GM19023 (cell line): ENCODE measurements around the gene GPRIN1.
A peak's percentile ranks its signal among the peaks of the same experiment; 100 is the strongest.
"Not testable (repeated sequence)": the region's sequence is repeated elsewhere in the genome, so short reads cannot be mapped to it uniquely, and the experiment has no call there.

Experiments used
- ATAC-seq: cut with Tn5 transposase; IDR thresholded peaks from one replicate; pipeline ENCODE4 v1.9.1; 2021; ENCODE audit warnings: mild to moderate bottlenecking, moderate library complexity; ENCODE audit not compliant: unreplicated experiment

The GPRIN1 gene

GRCh38 chr5:176575488-176576422, 34.2 kb downstream of the GPRIN1 start:
- ATAC-seq = no peak

DNA sequence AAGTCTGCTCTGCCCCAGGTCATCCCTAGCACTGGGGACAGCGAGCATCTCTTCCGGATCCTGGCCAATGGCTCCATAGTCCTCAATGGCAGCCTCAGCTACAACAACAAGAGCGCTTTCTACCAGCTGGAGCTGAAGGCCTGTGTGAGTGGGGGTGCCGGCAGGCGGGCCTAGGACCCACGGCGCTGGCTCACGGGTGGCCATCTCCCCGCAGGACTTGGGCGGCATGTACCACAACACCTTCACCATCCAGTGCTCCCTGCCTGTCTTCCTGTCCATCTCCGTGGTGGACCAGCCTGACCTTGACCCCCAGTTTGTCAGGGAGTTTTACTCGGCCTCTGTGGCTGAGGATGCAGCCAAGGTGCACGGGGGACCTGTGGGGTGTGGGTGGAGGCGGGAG, 34.9 kb downstream of the GPRIN1 start:
- no peak for ATAC-seq

DNA sequence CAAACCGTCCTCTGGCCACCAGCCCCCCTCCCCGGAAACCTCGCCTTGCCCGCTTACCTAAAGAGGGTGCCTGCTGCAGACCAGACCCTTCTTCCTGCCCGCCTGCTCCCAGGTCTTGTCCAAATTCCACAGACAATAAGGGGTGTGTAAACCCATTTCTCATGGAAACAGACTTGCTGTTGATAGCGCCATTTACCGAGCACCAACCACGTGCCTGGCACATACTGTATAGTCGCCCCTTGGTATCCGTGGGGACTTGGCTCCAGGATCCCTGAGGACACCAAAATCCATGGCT, 35.7 kb downstream of the GPRIN1 start:
- ATAC-seq = no peak

DNA sequence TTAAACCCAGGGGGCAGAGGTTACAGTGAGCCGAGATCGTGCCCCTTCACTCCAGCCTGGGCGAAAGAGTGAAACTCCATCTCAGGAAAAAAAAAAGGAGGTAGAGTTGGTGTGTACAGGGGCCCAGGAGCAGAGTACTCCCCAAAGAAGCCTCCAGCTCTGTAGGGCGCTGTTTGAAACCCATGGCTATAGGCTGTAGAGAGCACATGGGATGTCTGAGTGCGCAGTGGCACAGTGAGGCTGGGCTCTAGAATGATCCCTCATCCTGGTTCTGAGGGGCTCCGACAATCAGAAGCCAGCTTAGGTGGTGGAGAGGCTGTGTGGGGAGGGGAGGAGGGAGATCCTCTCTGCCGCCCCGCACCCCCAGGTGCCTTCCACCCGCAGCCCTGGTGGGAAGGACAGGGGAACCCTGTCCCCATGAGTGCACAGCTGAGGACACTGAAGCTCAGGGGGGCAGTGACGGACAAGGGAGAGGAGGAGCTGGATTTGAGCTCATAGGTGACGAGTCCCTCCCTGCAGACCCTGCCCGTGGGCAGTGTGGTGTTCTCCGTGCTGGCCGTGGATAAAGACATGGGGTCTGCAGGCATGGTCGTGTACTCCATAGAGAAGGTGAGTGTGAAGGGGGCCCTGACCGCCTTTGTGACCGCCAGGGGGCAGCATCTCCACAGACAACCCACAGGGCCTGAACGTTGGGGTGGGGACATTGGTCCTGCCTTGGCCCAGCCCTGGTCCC, 36.2 kb downstream of the GPRIN1 start:
- peak; percentile 80 for ATAC-seq

DNA sequence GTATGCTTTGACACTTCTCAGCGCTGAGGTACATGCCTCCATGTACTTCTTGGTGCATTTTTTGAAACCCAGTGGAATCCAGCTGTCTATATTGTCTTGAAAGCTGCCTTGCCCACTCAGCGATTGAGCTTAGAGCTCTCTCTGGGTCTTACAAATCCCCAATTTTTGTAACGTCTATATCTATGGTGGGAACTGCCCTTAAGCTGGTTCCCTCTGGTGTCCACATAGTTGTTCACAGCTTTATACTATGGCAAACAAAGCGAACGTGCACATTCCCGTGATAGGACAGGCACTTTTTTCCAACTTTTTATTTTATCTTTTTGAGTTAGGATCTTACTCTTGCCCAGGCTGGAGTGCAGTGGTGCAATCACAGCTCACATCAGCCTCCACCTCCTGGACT, 39.9 kb downstream of the GPRIN1 start:
- ATAC-seq = no peak

DNA sequence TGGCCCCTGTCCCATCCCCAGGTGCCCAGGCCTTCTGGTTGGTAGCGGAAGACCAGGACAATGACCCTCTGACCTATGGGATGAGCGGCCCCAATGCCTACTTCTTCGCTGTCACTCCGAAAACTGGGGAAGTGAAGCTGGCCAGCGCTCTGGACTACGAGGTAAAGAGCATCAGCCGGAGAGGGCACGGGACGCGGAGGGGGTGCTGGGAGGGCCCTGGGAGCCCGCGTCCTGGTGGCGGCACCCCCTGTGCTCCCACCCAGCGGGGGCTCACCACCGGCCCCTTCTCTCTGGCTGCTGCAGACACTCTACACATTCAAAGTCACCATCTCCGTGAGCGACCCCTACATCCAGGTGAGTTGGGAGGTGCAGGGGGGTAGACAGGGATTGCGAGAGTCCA, 41.3 kb downstream of the GPRIN1 start:
- ATAC-seq = no peak

- no peak for ATAC-seq
Observed at GRCh38 chr5:176565760-176566288, 44.1 kb downstream of the GPRIN1 start.

DNA sequence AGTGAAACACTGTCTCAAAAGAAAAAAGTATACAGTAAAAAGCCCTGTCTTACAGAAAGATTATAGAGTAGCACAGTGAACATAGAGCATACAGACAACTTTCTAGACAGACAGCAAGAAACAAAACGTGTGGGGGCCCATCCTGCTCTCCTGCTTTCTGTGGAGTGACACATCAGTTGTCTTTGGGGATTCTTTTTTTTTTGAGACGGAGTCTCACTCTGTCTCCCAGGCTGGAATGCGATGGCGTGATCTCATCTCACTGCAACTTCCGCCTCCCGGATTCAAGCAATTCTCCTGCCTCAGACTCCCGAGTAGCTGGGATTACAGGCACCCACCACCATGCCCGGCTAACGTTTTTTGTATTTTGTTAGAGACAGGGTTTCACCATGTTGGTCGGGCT, 46.0 kb downstream of the GPRIN1 start:
- no peak for ATAC-seq

DNA sequence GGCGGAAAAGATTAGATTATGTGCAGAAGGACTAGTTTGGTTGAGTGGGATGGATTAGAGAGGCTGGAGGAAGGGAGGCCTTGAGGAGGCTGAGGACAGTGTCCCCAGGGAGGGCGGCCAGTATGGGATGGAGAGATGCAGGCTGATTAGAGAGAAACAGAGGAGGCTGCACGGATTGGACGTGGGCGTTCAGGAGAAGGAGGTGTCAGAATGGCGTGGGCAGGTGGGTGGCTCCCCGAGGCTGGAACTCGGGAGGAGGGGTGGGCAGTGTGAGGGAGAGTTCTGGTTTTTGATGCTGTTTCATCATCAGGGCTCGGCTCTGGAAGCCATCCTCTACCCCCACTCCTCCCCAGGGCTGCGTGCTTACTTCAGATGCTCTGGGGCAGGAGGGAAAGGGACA, 47.8 kb downstream of the GPRIN1 start:
- ATAC-seq = no peak

DNA sequence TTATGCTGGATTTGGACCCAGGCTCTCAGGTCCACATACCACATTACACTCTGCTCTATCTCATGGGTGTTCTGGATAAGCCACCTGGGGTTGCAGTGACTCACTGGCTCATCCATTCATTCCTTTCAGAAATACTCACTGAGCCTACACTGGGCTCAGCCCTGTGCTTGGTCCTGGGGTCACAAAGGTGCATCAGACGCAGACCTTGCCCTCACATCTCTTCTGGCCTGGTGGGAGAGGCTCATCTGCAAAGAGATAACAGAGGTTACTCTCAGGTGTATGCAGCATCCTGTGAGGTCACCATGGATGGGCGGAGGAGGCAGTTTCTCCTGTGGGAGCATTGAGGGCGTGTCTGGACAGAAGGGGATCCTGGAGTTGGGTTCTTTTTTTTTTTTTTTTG, 48.7 kb downstream of the GPRIN1 start:
- ATAC-seq = no peak

DNA sequence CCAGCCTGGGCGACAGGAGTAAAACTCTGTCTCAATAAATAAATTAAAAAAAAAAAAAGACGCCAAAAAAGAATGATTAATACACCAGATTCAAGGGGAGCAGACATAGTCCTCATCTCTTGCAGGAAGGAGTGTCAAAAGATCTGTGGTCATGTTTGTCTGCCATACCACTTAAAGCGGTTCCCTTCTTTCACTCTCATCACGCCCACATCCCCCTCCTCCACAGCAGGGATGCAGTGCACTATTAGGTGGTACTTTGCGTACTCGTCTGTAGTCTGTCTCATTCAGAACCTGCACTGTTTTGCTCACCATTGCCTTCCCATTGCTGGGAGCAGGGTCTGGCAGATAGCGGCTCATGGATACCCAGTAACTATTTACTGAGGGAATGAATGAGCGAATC, 49.6 kb downstream of the GPRIN1 start:
- ATAC-seq = no peak

DNA sequence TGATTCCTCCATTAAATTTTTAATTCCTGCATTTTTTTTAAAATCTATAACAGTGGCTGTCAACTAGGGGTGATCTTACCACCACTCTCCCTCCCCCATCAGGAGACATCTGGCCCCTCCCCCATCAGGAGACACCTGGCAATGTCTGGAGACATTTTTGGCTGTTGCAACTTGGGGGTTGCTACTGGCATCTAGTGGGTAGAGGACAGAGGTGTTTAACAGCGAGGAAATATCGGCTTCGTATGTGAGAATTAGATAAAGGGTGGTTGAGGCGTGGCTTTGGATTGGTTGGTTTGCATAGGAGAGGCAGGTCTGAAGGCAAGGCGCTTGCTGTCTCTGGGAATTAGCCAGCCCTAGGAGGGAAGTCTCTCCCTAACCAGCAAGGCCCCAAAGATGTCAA, 50.3 kb downstream of the GPRIN1 start:
- ATAC-seq = no peak

- ATAC-seq = no peak
Observed at GRCh38 chr5:176557846-176558245, 52.1 kb downstream of the GPRIN1 start.

DNA sequence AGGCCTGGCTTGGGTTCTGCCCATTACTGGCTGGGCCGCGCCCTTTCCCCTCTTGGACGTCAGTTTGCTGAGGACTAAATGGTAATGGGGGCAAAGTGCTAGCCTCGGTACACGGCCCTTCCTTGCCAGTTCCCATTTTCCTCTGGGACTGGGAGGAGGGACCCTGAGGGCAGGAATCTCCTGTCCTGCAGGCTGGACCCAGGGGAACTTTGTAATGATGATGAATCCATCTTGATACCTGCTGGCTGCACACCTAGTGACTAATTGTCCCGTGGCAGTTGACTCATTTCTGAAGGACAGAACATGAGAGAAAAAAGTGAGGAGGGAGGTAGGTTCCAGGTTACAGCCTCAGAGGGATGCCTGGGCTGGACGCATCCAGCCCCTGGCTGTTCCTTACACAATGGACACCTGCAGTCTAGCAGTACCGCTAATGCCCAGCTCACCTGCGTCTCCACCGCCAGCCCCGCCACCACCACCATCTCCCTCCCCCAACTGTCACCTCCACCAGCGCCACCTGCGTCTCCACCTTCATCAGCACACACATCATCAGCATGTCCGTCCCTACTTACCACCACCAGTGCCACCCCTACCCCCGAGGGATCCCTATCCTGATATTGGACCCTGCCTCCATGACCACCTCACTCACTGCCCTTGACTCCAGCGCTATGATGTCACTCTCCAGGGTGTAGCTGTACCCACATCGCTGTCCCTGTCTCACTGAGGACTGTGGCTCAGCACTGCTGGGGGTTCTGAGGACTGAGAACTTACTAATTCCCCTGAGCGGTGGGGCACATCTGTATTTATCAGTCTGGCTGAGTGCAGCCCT, 56.5 kb downstream of the GPRIN1 start:
- no peak for ATAC-seq

GRCh38 chr5:176552332-176552869, 57.6 kb downstream of the GPRIN1 start:
- ATAC-seq = no peak

DNA sequence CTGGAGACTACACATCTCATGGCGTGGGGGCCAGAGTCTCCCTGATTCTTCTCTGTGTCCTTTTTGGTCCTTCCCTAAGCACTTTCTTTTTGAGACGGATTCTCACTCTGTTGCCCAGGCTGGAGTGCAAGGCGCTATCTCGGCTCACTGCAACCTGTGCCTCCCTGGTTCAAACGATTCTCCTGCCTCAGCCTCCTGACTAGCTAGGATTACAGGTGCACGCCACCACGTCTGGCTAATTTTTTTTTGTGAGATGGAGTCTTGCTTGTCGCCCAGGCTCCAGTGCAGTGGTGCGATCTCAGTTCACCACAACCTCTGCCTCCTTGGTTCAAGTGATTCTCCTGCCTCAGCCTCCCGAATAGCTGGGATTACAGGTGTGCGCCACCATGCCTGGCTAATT, 59.0 kb downstream of the GPRIN1 start:
- ATAC-seq = not testable (repeated sequence)

DNA sequence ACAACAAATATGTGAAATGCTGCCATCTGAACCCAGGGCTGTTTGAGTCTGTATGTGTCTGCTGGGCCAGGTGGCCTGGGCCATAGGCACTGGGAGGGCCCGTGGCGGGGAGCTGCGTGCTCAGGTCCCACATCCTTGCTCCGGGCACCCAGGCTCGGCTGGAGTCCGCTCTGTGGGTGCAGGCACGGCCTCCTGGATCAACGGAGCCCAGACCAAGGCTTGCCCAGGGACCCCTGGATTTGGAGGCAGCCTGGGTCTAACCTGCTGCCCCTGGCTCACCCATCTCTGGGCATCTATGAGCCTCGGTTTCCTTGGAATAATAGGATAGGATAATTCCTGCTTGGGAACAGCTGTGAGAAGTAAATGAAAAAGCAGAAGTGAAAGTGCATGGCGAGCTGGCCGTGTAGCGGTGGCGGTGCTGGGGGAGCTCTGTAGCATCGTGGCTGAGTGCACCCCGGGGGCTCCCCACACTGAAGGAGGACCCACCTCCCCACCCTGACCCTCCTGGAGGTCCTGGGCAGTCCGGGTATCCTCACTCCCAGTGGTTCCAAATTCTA, 59.6 kb downstream of the GPRIN1 start:
- ATAC-seq = no peak

- ATAC-seq = no peak
Observed at GRCh38 chr5:176549871-176550270, 60.1 kb downstream of the GPRIN1 start.

- ATAC-seq = no peak
Observed at GRCh38 chr5:176548967-176549444, 61.0 kb downstream of the GPRIN1 start, which contains the start of gene CDHR2. Gene CDHR2, plus strand, starts transcription at chr5:176549342. Its CDS starts 16,011 bp downstream, at chr5:176565353.

DNA sequence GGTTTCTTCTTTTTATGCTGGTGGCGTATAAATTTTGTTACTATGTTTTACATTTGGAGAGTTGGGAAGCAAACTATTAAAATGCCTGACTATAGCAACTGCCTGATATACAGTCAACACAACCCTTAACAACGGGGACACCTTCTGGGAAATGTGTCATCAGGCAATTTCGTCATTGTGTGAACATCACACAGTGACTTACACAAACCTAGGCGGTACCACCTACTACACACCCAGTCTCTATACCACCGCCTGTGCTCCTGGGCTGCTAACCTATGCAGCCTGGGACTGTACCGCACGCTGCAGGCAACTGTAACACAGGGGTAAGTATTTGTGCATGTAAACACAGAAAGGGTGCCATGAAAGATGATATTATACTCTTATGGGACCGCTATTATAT, 62.2 kb downstream of the GPRIN1 start:
- ATAC-seq = no peak
